SK-N-MC (cell line): Measurements from ENCODE around the gene GAPDHS.

Experiments
- DNase-seq: peaks from one replicate; pipeline ENCODE4 v3.0.0-alpha.2; 2011; ENCODE audit warnings: low read depth, low spot score
- H3K27ac ChIP-seq: fragments of 200-600 bp; sonication (generic); 2 replicates; pipeline ENCODE4 v1.5.1; 2016; ENCODE audit warnings: mixed run types
- H3K36me3 ChIP-seq: fragments of 200-600 bp; sonication (generic); 2 replicates; pipeline ENCODE4 v1.6.1; 2017; ENCODE audit warnings: antibody characterized with exemption, low read length, mixed read lengths; ENCODE audit not compliant: insufficient read depth
- H3K4me3 ChIP-seq: fragments of 200-600 bp; sonication (generic); 2 replicates; pipeline ENCODE4 v1.5.1; 2016
- H3K9ac ChIP-seq: fragments of 200-600 bp; sonication (generic); 2 replicates; pipeline ENCODE4 v1.8.0; 2017; ENCODE audit warnings: mixed run types, mixed read lengths; ENCODE audit not compliant: insufficient read length
- H3K9me3 ChIP-seq: fragments of 200-600 bp; sonication (generic); 2 replicates; pipeline ENCODE4 v1.6.1; 2017; ENCODE audit warnings: low read depth, mild to moderate bottlenecking, antibody characterized with exemption, low read length, moderate library complexity, mixed read lengths
- EZH2 ChIP-seq: fragments of 200-600 bp; sonication (generic); IDR thresholded peaks from one replicate; pipeline ENCODE4 v1.6.1; 2017; ENCODE audit warnings: antibody characterized with exemption
- FOXP2 ChIP-seq: optimal IDR thresholded peaks from 2 replicates; pipeline ENCODE3; 2011; ENCODE audit warnings: mild to moderate bottlenecking, moderate library complexity; ENCODE audit not compliant: insufficient read depth; ENCODE audit errors: extremely low read length, control extremely low read depth
- POLR2AphosphoS5 ChIP-seq: IDR thresholded peaks from 2 replicates; pipeline ENCODE4 v1.6.1; 2012; ENCODE audit warnings: mild to moderate bottlenecking, low read depth, low read length, borderline replicate concordance

Gene GAPDHS

DNA sequence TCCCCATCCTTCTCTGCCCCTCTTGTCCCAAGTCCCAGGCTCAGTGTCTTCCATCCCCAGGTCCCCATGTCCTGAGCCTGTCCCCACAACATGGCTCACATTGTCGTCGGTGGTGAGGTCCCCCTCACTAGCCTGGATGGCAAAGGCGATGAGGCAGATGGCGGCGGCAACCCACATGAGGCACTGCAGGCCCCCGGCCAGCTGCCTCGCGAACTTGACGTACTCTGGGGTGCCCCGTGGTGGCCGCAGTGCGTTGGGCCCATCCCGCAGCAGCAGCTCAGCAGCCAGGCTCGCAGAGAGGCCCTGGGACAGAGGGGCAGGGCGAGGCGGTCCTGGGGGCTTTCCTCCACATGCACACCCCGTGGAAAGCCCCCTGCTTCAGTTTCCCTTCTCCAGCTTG lies 29.1 kb downstream of the GAPDHS start:
- H3K9ac ChIP-seq: no peak overlapping the region
- no peaks in the 10 kb centered on the region for H3K36me3 ChIP-seq
- H3K9me3 ChIP-seq: no peaks in the 10 kb centered on the region
- no peak overlapping the region for H3K4me3 ChIP-seq
- TF ChIP-seq FOXP2: no peak
- no peak for TF ChIP-seq EZH2
- no peak for TF ChIP-seq POLR2AphosphoS5
- DNase-seq: no peak
- no peak overlapping the region for H3K27ac ChIP-seq

DNA sequence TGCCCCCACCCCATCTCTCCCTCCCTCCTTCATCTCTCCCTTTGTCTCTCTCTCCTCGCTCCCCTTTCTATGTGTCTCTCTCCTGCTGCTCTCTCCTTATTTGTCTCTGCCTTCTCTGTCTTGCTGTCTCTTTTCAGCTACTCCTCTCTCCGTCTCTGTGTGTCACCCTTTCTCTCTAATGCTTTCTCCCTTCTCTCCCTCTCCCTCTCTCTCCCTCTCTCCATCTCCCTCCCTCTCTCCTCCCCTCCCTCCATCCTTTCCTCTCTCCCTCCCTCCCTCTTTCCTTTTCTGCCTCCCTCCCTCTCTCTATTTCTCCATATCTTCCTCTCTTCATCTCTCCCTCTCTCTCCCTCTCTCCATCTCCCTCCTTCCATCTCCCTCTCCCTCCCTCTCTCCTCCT lies 29.5 kb downstream of the GAPDHS start:
- no peak for DNase-seq
- no peaks in the 10 kb centered on the region for H3K9me3 ChIP-seq

DNA sequence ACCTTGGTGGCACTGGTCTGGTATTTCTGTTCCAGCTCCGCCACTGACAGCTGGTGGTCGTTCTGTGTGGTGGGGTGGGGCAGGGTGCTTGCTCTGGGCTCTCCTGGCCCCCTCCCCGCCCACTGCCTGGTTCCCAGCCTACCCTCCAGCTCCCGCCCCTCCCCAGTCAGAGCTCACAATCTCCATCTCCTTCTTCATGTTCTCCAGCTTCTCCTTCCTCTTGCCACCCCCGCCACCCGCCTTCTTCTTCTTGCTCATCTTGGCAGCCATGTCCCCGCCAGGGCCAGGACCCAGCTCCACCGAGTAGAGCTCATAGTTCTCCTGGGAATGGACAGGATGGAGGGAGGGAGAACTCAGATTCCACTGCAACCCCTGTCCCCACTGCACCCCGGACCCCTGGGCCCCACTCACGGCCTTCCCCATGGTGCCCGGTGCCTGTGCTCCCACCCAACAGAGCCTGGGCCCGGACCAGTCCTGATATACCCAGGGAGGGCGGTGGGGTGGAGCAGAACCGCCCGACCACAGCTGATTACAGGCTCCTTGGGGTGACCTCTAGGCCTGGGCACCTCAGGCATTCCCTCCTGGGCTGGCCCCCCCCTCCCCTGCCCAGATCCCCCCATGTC lies 30.1 kb downstream of the GAPDHS start, which contains the start of gene ATP4A:
TSS of gene ATP4A (minus strand) at position 452 of the 623 bp plus-strand sequence. CDS start at position 423, 29 bp downstream.
- H3K36me3 ChIP-seq: no peaks in the 10 kb centered on the region
- TF ChIP-seq POLR2AphosphoS5 (no peak), FOXP2 (no peak), EZH2 (no peak)

More for the DNA sequence above, 29.5 kb downstream of the GAPDHS start:
- TF ChIP-seq POLR2AphosphoS5 (no peak), FOXP2 (no peak), EZH2 (no peak)
- H3K4me3 ChIP-seq: no peak overlapping the region
- H3K27ac ChIP-seq: no peak overlapping the region
- H3K9ac ChIP-seq: no peak overlapping the region
- H3K36me3 ChIP-seq: no peaks in the 10 kb centered on the region

DNA sequence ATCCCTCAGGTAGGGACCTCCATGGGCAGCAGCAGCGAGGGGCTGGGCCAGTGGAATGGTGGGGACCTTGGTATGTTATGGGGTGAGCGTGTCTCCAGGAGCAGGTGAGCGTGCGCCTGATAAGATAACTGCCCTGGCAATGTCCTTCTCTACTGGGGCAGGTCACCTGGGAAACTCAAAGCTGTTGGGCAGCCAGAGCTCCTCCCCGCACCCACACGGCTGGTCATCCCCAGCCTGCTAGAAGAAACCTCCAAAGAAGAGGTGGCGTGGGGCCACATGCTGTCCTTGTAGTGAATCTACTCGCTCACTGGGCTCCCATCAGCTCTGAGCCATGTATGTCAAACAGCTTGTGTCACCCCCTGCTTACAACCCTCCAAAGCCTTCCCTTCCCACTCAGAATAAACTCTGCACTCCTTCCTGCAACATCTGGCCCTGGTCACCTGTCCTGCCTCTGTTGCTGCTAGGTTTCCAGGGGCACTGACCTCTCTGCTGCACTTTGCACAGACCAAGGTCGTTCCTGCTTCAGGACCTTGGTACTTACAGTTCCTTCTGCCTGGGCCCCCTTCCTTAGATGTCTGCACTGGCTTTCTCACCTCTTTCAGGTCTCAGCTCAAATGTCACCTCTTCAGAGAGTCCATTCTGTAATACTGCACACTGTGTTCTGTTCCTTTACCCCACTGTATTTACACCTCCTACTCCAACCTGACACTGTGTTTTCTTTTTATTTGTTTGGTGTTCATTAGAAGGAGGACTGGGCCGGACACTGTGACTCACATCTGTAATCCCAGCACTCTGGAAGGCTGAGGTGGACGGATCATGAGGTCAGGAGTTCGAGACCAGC lies 32.0 kb downstream of the GAPDHS start:
- no peak overlapping the region for H3K27ac ChIP-seq
- no peak for DNase-seq
- TF ChIP-seq POLR2AphosphoS5: no peak
- no peaks in the 10 kb centered on the region for H3K36me3 ChIP-seq
- H3K9ac ChIP-seq: no peak overlapping the region
- H3K4me3 ChIP-seq: no peak overlapping the region
- no peaks in the 10 kb centered on the region for H3K9me3 ChIP-seq

More for the DNA sequence above, 30.1 kb downstream of the GAPDHS start, which contains the start of gene ATP4A:
- Histone ChIP-seq H3K9me3 (no peaks in the 10 kb centered on the region), H3K9ac (no peak within 1 kb of the TSS), H3K27ac (no peak within 1 kb of the TSS), H3K4me3 (no peak within 1 kb of the TSS)
- DNase-seq: no peak

DNA sequence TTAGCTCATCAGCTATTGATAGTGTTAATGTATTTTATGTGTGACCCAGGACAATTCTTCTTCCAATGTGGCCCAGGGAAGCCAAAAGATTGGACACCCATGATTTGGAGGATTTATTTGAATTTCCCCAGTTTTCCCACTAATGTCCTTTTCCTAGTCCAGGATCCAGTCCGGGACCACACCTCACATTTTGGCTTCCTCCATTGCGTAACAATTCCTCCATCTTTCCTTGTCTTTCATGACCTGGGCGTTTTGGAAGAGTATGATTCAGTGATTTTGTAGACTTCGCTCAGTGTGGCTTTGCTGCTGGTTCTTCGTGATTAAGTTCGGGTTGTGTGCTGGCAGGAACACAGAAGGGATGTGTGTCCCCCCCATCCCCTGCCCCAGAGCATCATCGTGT lies 33.5 kb downstream of the GAPDHS start:
- H3K9ac ChIP-seq: no peak overlapping the region
- H3K36me3 ChIP-seq: no peaks in the 10 kb centered on the region
- no peak for DNase-seq
- H3K27ac ChIP-seq: no peak overlapping the region
- H3K4me3 ChIP-seq: no peak overlapping the region
- H3K9me3 ChIP-seq: no peaks in the 10 kb centered on the region
- TF ChIP-seq FOXP2 (no peak), POLR2AphosphoS5 (no peak), EZH2 (no peak)

DNA sequence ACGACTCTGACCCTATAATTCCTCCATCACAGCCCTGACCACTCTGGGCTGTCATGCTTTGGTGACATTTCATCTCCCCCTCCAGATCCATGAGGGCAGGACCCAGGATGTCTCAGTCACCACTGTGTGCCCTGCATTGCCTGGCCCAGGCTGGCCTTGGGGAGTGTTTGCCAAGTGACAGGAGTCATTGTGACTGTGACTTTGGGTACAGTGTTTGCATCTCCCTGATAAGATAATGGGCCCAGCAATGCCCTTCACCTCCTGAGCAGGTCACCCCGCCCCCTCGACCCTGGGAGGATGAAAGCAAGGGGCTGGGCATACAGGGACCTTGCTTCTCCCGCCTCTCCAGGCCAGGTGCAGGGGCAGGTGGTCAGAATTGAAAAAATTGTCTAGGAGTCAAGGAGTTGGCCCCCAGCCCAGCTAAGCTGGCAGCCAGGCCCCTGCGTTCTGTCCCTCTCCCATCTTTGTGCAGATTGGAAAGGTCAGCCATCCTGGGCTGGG lies 36.1 kb downstream of the GAPDHS start:
- no peak overlapping the region for H3K9ac ChIP-seq
- H3K9me3 ChIP-seq: no peaks in the 10 kb centered on the region
- H3K4me3 ChIP-seq: no peak overlapping the region
- DNase-seq: no peak
- no peaks in the 10 kb centered on the region for H3K36me3 ChIP-seq
- TF ChIP-seq FOXP2 (no peak), EZH2 (no peak), POLR2AphosphoS5 (no peak)
- H3K27ac ChIP-seq: no peak overlapping the region

DNA sequence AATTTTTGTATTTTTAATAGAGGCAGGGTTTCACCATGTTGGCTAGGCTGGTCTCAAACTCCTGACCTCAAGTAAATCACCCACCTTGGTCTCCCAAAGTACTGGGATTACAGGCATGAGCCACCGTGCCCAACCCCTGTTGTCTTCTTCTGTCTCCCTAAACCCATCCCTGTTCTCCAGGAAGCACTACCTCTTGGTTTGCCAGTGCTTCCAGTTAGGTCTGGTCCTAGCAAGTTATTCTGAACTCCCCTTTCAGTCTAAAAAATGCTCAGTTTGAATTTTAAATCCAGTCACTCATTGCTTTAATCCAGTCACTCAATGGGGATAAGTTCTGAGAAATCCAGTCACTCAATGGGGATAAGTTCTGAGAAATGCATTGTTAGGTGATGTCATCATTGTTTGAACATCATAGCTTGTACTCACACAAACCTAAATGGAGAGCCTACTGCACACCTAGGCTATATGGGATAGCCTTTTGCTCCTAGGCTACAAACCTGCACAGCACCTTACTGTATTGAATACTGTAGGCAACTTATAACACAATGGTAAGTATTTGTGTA lies 38.2 kb downstream of the GAPDHS start:
- Histone ChIP-seq H3K4me3 (no peak overlapping the region), H3K9ac (no peak overlapping the region), H3K9me3 (no peaks in the 10 kb centered on the region), H3K27ac (no peak overlapping the region), H3K36me3 (no peaks in the 10 kb centered on the region)
- TF ChIP-seq POLR2AphosphoS5 (no peak), EZH2 (no peak)
- no peak for DNase-seq

DNA sequence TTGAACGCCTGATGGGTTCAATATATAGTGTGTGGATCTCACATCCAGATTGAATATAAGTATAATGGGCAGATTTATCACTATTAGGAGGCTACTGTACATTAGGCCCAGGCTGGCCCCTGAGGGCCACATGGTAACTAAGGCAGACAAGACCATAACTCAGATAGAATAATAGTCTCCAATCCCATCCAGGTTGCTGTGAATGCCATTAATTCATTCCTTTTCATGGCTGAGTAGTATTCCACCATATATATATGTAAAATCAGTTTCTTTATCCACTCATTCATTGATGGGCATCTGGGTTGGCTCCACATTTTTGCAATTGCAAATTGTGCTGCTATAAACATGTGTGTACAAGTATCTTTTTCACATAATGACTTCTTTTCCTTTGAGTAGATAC lies 44.7 kb downstream of the GAPDHS start:
- no peak for DNase-seq
- no peaks in the 10 kb centered on the region for H3K36me3 ChIP-seq
- no peak overlapping the region for H3K9ac ChIP-seq
- H3K9me3 ChIP-seq: no peaks in the 10 kb centered on the region
- no peak overlapping the region for H3K27ac ChIP-seq
- no peak overlapping the region for H3K4me3 ChIP-seq
- no peak for TF ChIP-seq POLR2AphosphoS5
- TF ChIP-seq EZH2: no peak
- no peak for TF ChIP-seq FOXP2

DNA sequence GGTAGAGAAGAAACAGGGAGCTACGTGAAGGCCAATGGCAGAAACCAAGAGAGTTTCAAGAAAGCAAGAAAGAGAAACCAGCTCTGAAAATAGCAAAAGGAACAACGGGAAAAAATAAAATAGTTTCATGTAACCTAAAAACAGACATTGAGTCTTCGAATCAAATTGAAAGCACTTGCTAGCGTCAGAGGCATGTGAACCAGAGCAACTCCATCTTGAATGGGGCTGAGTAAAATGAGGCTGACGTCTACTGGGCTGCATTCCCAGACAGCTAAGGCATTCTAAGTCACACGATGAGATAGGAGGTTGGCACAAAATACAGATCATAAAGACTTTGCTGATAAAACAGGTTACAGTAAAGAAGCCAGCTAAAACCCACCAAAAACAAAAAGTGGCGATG lies 45.5 kb downstream of the GAPDHS start:
- H3K9me3 ChIP-seq: no peaks in the 10 kb centered on the region
- H3K36me3 ChIP-seq: no peaks in the 10 kb centered on the region
- H3K27ac ChIP-seq: no peak overlapping the region
- no peak for DNase-seq
- TF ChIP-seq POLR2AphosphoS5 (no peak), EZH2 (no peak), FOXP2 (no peak)
- no peak overlapping the region for H3K9ac ChIP-seq
- H3K4me3 ChIP-seq: no peak overlapping the region
